Neural cell (in vitro differentiated cells): ENCODE data around the gene ATOH8. TPM values are rescaled to one million over a fixed set of nuclear protein-coding genes. Genes with fewer than 3 reads are reported as not detected.

Experiments
- H2AFZ ChIP-seq: fragments of 200-600, 300-800 bp; sonication (generic), shearing (Covaris generic); 2 replicates; pipeline ENCODE4 v1.6.0; 2014; ENCODE audit warnings: low read depth, mild to moderate bottlenecking, antibody characterized with exemption, low read length, moderate library complexity
- H3F3A ChIP-seq: fragments of 200-600 bp; shearing (Covaris generic); 2 replicates; pipeline ENCODE4 v1.6.1; 2016; ENCODE audit warnings: mild to moderate bottlenecking, moderate library complexity, mixed read lengths, antibody characterized with exemption, low read length; ENCODE audit not compliant: insufficient read depth, poor library complexity, severe bottlenecking
- H3K27ac ChIP-seq: fragments of 200-600, 300-800 bp; sonication (generic), shearing (Covaris generic); 2 replicates; pipeline ENCODE4 v1.5.1; 2014; ENCODE audit warnings: mild to moderate bottlenecking, low read length, moderate library complexity
- H3K27me3 ChIP-seq: fragments of 300-800, 200-600 bp; sonication (generic), shearing (Covaris generic); 2 replicates; pipeline ENCODE4 v1.6.0; 2014; ENCODE audit warnings: mild to moderate bottlenecking, low read depth, low read length, moderate library complexity; ENCODE audit not compliant: insufficient read depth
- H3K36me3 ChIP-seq: fragments of 300-800, 200-600 bp; sonication (generic), shearing (Covaris generic); 2 replicates; pipeline ENCODE4 v1.5.1; 2014; ENCODE audit warnings: mild to moderate bottlenecking, antibody characterized with exemption, low read length, moderate library complexity; ENCODE audit not compliant: insufficient read depth
- H3K4me2 ChIP-seq: fragments of 300-800, 200-600 bp; sonication (generic), shearing (Covaris generic); 2 replicates; pipeline ENCODE4 v1.6.0; 2014; ENCODE audit warnings: mild to moderate bottlenecking, low read length
- H3K4me3 ChIP-seq: fragments of 300-800, 200-600 bp; sonication (generic), shearing (Covaris generic); 2 replicates; pipeline ENCODE4 v1.5.1; 2014; ENCODE audit warnings: mild to moderate bottlenecking, low read length, moderate library complexity
- H3K79me2 ChIP-seq: fragments of 200-600 bp; shearing (Covaris generic); replicated peaks from 2 replicates; pipeline ENCODE4 v1.6.0; 2014; ENCODE audit warnings: mild to moderate bottlenecking, low read length, moderate library complexity; ENCODE audit not compliant: insufficient read depth
- H3K9ac ChIP-seq: fragments of 300-800, 200-600 bp; sonication (generic), shearing (Covaris generic); 2 replicates; pipeline ENCODE4 v1.6.1; 2016; ENCODE audit warnings: mild to moderate bottlenecking, low read length, mixed read lengths
- H3K9me2 ChIP-seq: fragments of 200-600 bp; shearing (Covaris generic); 2 replicates; pipeline ENCODE4 v1.6.1; 2016; ENCODE audit warnings: mild to moderate bottlenecking, low read length, mixed read lengths; ENCODE audit not compliant: insufficient read depth
- H3K9me3 ChIP-seq: fragments of 200-600, 300-800 bp; sonication (generic), shearing (Covaris generic); 2 replicates; pipeline ENCODE4 v1.6.1; 2016; ENCODE audit warnings: mild to moderate bottlenecking, mixed run types, low read length, moderate library complexity, mixed read lengths
- H4K20me1 ChIP-seq: fragments of 200-600 bp; shearing (Covaris generic); 2 replicates; pipeline ENCODE4 v1.6.1; 2016; ENCODE audit warnings: mild to moderate bottlenecking, mixed run types; ENCODE audit not compliant: insufficient read depth
- CTCF ChIP-seq: fragments of 450-650 bp; IDR thresholded peaks from 2 replicates; pipeline ENCODE4 v1.5.1; 2014; ENCODE audit warnings: antibody characterized with exemption, mild to moderate bottlenecking, moderate library complexity; ENCODE audit not compliant: poor library complexity, severe bottlenecking
- EP300 ChIP-seq: fragments of 450-650 bp; conservative IDR thresholded peaks from 2 replicates; pipeline ENCODE4 v1.6.1; 2014; ENCODE audit warnings: antibody characterized with exemption, mild to moderate bottlenecking, moderate library complexity; ENCODE audit not compliant: poor library complexity, severe bottlenecking
- EZH2 ChIP-seq: fragments of 200-600, 300-800 bp; shearing (Covaris generic), sonication (generic); IDR thresholded peaks from 2 replicates; pipeline ENCODE4 v1.6.1; 2014; ENCODE audit warnings: antibody characterized with exemption, low read length, borderline replicate concordance, mild to moderate bottlenecking; ENCODE audit not compliant: insufficient read depth, poor library complexity, severe bottlenecking
- MXI1 ChIP-seq: fragments of 450-650 bp; conservative IDR thresholded peaks from 2 replicates; pipeline ENCODE4 v1.6.1; 2014; ENCODE audit warnings: antibody characterized with exemption, mild to moderate bottlenecking; ENCODE audit not compliant: poor library complexity, severe bottlenecking
- POLR2AphosphoS5 ChIP-seq: IDR thresholded peaks from 2 replicates; pipeline ENCODE4 v1.6.1; 2012
- RAD21 ChIP-seq: fragments of 450-650 bp; conservative IDR thresholded peaks from 2 replicates; pipeline ENCODE4 v1.6.1; 2014; ENCODE audit warnings: antibody characterized with exemption, mild to moderate bottlenecking, moderate library complexity
- REST ChIP-seq: IDR thresholded peaks from 2 replicates; pipeline ENCODE4 v1.6.1; 2012; ENCODE audit warnings: borderline replicate concordance
- SMC3 ChIP-seq: fragments of 450-650 bp; conservative IDR thresholded peaks from 2 replicates; pipeline ENCODE4 v1.6.1; 2014; ENCODE audit warnings: antibody characterized with exemption, mild to moderate bottlenecking, moderate library complexity; ENCODE audit not compliant: poor library complexity
- TAF1 ChIP-seq: IDR thresholded peaks from 2 replicates; pipeline ENCODE4 v1.6.1; 2012; ENCODE audit warnings: low read depth
- polyA plus RNA-seq: library from polyadenylated mRNA; depleted of rRNA; stranded (reverse); fragments of >200 nt; gene quantifications from 2 replicates; pipeline ENCODE4 v1.2.3, GENCODE V29; 2014

ATOH8 gene
- polyA plus RNA-seq, 1 donor from 2014 or later, result 1.6 TPM

- Histone ChIP-seq H4K20me1 (no peaks in the 10 kb centered on the region), H3F3A (no peaks in the 10 kb centered on the region), H3K4me2 (no peak overlapping the region), H3K79me2 (no peaks in the 10 kb centered on the region), H3K27ac (no peak overlapping the region), H2AFZ (no peak overlapping the region), H3K9me3 (no peaks in the 10 kb centered on the region), H3K36me3 (no peaks in the 10 kb centered on the region), H3K4me3 (no peak overlapping the region), H3K27me3 (no peaks in the 10 kb centered on the region), H3K9ac (no peak overlapping the region), H3K9me2 (no peaks in the 10 kb centered on the region)
- no peak for TF ChIP-seq POLR2AphosphoS5
- no peak for TF ChIP-seq SMC3
- no peak for TF ChIP-seq CTCF
- TF ChIP-seq TAF1, result no peak
- TF ChIP-seq RAD21, result no peak
- no peak for TF ChIP-seq MXI1
- TF ChIP-seq EZH2, result no peak
- TF ChIP-seq REST, result no peak
- TF ChIP-seq EP300, result no peak
Observed at GRCh38 chr2:85790032-85790431, 36.2 kb downstream of the ATOH8 start.

- H3K9ac ChIP-seq, result no peak overlapping the region
- no peaks in the 10 kb centered on the region for H4K20me1 ChIP-seq
- no peak overlapping the region for H3K27ac ChIP-seq
- no peak for TF ChIP-seq POLR2AphosphoS5
- H3K4me2 ChIP-seq, result no peak overlapping the region
- no peaks in the 10 kb centered on the region for H3K79me2 ChIP-seq
- H3K36me3 ChIP-seq, result no peaks in the 10 kb centered on the region
- H2AFZ ChIP-seq, result no peak overlapping the region
- H3K4me3 ChIP-seq, result no peak overlapping the region
- H3K9me2 ChIP-seq, result no peaks in the 10 kb centered on the region
- no peaks in the 10 kb centered on the region for H3K27me3 ChIP-seq
- H3K9me3 ChIP-seq, result no peaks in the 10 kb centered on the region
- H3F3A ChIP-seq, result no peaks in the 10 kb centered on the region
Observed at GRCh38 chr2:85790499-85791188, 36.9 kb downstream of the ATOH8 start.
